Smooth muscle cell (in vitro differentiated cells): Measurements from ENCODE around the gene IGF1. TPM values are rescaled to one million over a fixed set of nuclear protein-coding genes. Genes with fewer than 3 reads are reported as not detected.

ENCODE experiments used
- DNase-seq: peaks from one replicate; lab custom pipeline; 2025; ENCODE audit not compliant: unreplicated experiment; lab: John Stamatoyannopoulos, UW
- H2AFZ ChIP-seq: fragments of 200-600 bp; sonication (generic); 2 replicates; pipeline ENCODE4 v1.6.0; 2016; ENCODE audit warnings: antibody characterized with exemption, low read depth, mild to moderate bottlenecking
- H3F3A ChIP-seq: fragments of 200-600 bp; sonication (generic); 2 replicates; pipeline ENCODE4 v1.6.0; 2017; ENCODE audit warnings: antibody characterized with exemption, low read depth
- H3K27ac ChIP-seq: fragments of 200-600 bp; sonication (generic); 2 replicates; pipeline ENCODE4 v1.5.1; 2016; ENCODE audit warnings: low read depth, mild to moderate bottlenecking
- H3K27me3 ChIP-seq: fragments of 200-600 bp; sonication (generic); 2 replicates; pipeline ENCODE4 v1.6.1; 2016; ENCODE audit warnings: low read depth, mild to moderate bottlenecking
- H3K36me3 ChIP-seq: fragments of 200-600 bp; sonication (generic); 2 replicates; pipeline ENCODE4 v1.5.1; 2016; ENCODE audit warnings: low read depth
- H3K4me1 ChIP-seq: fragments of 200-600 bp; sonication (generic); 2 replicates; pipeline ENCODE4 v1.5.1; 2016; ENCODE audit warnings: low read depth
- H3K4me2 ChIP-seq: fragments of 200-600 bp; sonication (generic); 2 replicates; pipeline ENCODE4 v1.6.0; 2016; ENCODE audit warnings: mild to moderate bottlenecking
- H3K4me3 ChIP-seq: fragments of 200-600 bp; sonication (generic); 2 replicates; pipeline ENCODE4 v1.5.1; 2016; ENCODE audit warnings: mild to moderate bottlenecking
- H3K79me2 ChIP-seq: fragments of 200-600 bp; sonication (generic); 2 replicates; pipeline ENCODE4 v1.6.0; 2016; ENCODE audit warnings: low read depth, mild to moderate bottlenecking
- H3K9ac ChIP-seq: fragments of 200-600 bp; sonication (generic); 2 replicates; pipeline ENCODE4 v1.6.0; 2016; ENCODE audit warnings: low read depth
- H3K9me3 ChIP-seq: fragments of 200-600 bp; sonication (generic); replicated peaks from 2 replicates; pipeline ENCODE4 v1.5.1; 2016; ENCODE audit warnings: low read depth
- H4K20me1 ChIP-seq: fragments of 200-600 bp; sonication (generic); 2 replicates; pipeline ENCODE4 v1.6.0; 2016; ENCODE audit warnings: low read depth
- WGBS: methylation state at CpG from one replicate; pipeline ENCODE4 v1.1.7; 2016; ENCODE audit warnings: low lambda C conversion rate; 5-methylcytosine and 5-hydroxymethylcytosine counted together
- polyA plus RNA-seq: library from polyadenylated mRNA; unstranded; fragments of >200 nt; fragmentation: Nextera tagmentation; extraction: Ambion mirVana; gene quantifications from 2 replicates; pipeline ENCODE4 v1.2.1, GENCODE V29; 2016
- total RNA-seq: library from RNA; depleted of rRNA; stranded (reverse); fragments of >200 nt; gene quantifications from 2 replicates; pipeline ENCODE4 v1.2.3, GENCODE V29; 2014
- TF ChIP-seq, protein P1 (sequence below): fragments of 200-600 bp; sonication (generic); IDR thresholded peaks from 2 replicates; pipeline ENCODE4 v1.5.1; 2017; ENCODE audit warnings: borderline replicate concordance, mild to moderate bottlenecking, antibody characterized with exemption; ENCODE audit not compliant: insufficient read depth, poor library complexity, severe bottlenecking

IGF1 gene
- total and polyA plus RNA-seq, 2 experiments from 2014 or later = 1.3 to 8.9 TPM

GRCh38 chr12:102426599-102427542, 53.5 kb downstream of the IGF1 start:
- Histone ChIP-seq H3K4me1 (no peaks in the 10 kb centered on the region), H3K4me3 (no peak overlapping the region), H3K27me3 (no peaks in the 10 kb centered on the region), H3K36me3 (no peaks in the 10 kb centered on the region), H3K27ac (no peak overlapping the region), H3F3A (no peaks in the 10 kb centered on the region), H3K9ac (no peak overlapping the region), H3K9me3 (no peaks in the 10 kb centered on the region), H2AFZ (no peak overlapping the region), H3K4me2 (no peak overlapping the region), H4K20me1 (no peaks in the 10 kb centered on the region), H3K79me2 (no peaks in the 10 kb centered on the region)
- DNase-seq = no peak
- 79% methylated on average over 8 of the region's 8 CpGs for WGBS
- TF ChIP-seq, protein P1, sequence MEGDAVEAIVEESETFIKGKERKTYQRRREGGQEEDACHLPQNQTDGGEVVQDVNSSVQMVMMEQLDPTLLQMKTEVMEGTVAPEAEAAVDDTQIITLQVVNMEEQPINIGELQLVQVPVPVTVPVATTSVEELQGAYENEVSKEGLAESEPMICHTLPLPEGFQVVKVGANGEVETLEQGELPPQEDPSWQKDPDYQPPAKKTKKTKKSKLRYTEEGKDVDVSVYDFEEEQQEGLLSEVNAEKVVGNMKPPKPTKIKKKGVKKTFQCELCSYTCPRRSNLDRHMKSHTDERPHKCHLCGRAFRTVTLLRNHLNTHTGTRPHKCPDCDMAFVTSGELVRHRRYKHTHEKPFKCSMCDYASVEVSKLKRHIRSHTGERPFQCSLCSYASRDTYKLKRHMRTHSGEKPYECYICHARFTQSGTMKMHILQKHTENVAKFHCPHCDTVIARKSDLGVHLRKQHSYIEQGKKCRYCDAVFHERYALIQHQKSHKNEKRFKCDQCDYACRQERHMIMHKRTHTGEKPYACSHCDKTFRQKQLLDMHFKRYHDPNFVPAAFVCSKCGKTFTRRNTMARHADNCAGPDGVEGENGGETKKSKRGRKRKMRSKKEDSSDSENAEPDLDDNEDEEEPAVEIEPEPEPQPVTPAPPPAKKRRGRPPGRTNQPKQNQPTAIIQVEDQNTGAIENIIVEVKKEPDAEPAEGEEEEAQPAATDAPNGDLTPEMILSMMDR = no peak

- Histone ChIP-seq H3K36me3 (no peaks in the 10 kb centered on the region), H3K79me2 (no peaks in the 10 kb centered on the region), H2AFZ (no peak overlapping the region), H3K4me1 (no peaks in the 10 kb centered on the region), H4K20me1 (no peaks in the 10 kb centered on the region), H3F3A (no peaks in the 10 kb centered on the region), H3K4me3 (no peak overlapping the region), H3K4me2 (no peak overlapping the region), H3K9me3 (no peaks in the 10 kb centered on the region), H3K9ac (no peak overlapping the region), H3K27me3 (no peaks in the 10 kb centered on the region), H3K27ac (no peak overlapping the region)
- TF ChIP-seq, protein P1 = no peak
- no peak for DNase-seq
- WGBS = 87% methylated on average over 5 of the region's 5 CpGs
Observed at GRCh38 chr12:102425109-102426039, 55.0 kb downstream of the IGF1 start.

GRCh38 chr12:102423462-102423861, 56.9 kb downstream of the IGF1 start:
- H3K27me3 ChIP-seq = no peaks in the 10 kb centered on the region
- WGBS = 90% methylated on average over 3 of the region's 3 CpGs
- no peaks in the 10 kb centered on the region for H3K36me3 ChIP-seq
- H3K27ac ChIP-seq = no peak overlapping the region
- H3K79me2 ChIP-seq = no peaks in the 10 kb centered on the region
- H3F3A ChIP-seq = no peaks in the 10 kb centered on the region
- H3K9me3 ChIP-seq = no peaks in the 10 kb centered on the region
- H3K4me3 ChIP-seq = no peak overlapping the region
- H4K20me1 ChIP-seq = no peaks in the 10 kb centered on the region
- no peak overlapping the region for H2AFZ ChIP-seq
- no peak overlapping the region for H3K9ac ChIP-seq
- no peak overlapping the region for H3K4me2 ChIP-seq
- H3K4me1 ChIP-seq = no peaks in the 10 kb centered on the region
- no peak for DNase-seq
- TF ChIP-seq, protein P1 = no peak
